Stimulated activated CD8-positive, alpha-beta memory T cell treated with anti-CD3 and anti-CD28 coated beads, Interleukin-4, amount 100 ng/mL, for 4 hours (primary cell): ENCODE measurements around the gene EPX.

Experiments used
- DNase-seq, 2 donors: peaks; one replicate each; pipeline ENCODE4 v3.0.0-alpha.2; 2020; ENCODE audit warnings: low read depth in 2 of 2, low spot score in 1 of 2

Gene EPX

DNA sequence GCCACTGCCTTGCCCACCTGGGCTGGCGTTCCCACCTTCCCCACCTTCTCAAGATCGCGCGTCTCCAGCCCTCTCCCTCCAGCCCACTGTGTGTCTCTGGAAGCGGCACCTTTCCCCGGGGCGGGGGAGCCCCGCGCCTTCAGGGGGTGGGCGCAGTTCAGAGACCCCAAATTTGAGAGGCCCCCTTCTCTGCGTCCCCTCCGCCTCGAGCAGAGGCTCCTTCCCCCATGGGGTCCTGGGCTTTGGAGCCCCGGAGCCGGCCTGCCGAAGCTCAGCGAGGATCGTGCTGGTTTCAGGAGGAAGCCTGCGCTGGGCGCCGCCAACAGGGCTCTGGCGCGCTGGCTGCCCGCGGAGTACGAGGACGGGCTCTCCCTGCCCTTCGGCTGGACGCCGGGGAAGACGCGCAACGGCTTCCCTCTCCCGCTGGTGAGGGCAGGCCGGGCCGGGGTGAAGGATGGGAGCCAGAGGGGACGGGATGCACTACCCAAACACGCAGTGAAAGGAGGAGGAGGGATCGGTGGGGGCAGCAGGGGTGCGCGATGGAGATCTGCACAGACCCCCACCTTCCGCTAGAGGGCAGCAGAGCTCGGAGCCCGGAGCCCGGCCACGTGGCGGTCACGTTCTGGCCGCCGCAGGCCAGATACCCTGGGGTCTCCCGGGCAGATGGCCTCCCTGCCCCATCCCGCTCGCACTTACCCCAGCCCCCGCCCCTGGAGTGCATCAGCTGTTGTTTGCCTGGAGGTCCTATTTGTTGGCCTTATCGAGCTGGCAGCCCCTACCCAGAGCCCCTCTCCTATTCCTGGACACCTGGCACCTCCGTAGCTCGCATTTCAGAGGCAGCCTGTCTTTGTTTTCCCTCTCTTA, 57.0 kb downstream of the EPX start:
- DNase-seq, result peak; percentile 51 to 56

DNA sequence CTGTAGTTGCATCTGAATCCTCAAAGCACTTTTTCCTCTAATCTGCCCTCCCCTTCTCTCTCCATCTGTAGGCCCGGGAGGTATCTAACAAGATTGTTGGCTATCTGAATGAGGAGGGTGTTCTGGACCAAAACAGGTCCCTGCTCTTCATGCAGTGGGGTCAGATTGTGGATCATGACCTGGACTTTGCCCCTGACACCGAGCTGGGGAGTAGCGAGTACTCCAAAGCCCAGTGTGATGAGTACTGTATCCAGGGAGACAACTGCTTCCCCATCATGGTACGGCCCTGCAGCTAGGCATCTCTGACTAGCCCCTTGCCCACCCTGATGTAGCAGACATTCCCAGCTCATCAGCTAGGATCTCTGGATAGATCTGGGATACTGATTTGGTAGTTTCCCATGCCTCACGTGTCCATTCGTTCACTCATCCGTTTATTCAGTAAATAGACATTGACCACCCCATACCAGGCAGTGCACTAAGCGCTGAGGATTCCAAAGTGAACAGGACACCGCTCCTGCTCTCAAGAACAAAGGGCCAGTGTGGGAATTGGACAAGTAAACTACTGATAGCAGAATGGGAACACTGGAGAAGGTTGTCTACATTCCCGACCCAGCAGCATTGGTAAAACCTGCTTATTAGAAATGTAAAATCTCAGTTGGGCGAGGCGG, 58.0 kb downstream of the EPX start:
- no peak for DNase-seq

DNA sequence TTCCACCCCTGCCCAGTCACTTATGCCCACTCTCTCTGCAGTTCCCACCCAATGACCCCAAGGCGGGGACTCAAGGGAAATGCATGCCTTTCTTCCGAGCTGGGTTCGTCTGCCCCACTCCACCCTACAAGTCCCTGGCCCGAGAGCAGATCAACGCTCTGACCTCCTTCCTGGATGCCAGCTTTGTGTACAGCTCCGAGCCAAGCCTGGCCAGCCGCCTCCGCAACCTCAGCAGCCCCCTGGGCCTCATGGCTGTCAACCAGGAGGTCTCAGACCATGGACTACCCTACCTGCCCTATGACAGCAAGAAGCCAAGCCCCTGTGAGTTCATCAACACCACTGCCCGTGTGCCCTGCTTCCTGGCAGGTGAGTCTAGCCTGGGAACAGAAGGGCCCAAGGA, 59.6 kb downstream of the EPX start:
- DNase-seq, result no peak

DNA sequence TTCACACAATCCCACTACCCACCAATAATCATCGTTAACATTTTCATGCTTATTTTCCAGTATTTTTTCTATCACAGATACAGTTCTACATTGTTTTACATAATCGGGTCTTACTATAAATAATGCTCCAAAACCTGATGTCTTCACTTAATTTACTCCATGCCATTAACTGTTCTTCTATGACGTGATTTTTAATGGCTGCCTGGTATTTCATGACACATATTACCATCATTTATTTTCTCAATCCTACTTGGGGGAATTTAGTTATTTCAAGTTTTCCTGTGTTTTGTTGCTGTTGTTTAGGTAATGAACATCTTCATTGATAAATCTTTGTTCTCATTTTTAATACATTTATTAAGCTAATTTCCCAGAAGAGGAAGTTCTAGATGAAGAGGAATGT, 60.6 kb downstream of the EPX start:
- no peak for DNase-seq
